Liver (tissue), 9 donors: Measurements from ENCODE around the gene AGAP5. TPM values are rescaled to one million over a fixed set of nuclear protein-coding genes. Genes with fewer than 3 reads are reported as not detected.

Source experiments
- DNase-seq: peaks from one replicate; pipeline ENCODE4 v3.0.0-alpha.2; 2017; ENCODE audit warnings: low spot score
- H3K27ac ChIP-seq, 2 donors: one replicate each; pipeline ENCODE4 v1.7.0; 2013; ENCODE audit warnings: inconsistent platforms in 2 of 2, low read length in 2 of 2, control low read depth in 1 of 2, low read depth in 1 of 2, mild to moderate bottlenecking in 1 of 2
- H3K27me3 ChIP-seq, 4 donors: one replicate each; pipeline versions ENCODE4 v1.6.1 to v1.7.0; 2013; ENCODE audit warnings: low read length in 3 of 4, inconsistent platforms in 1 of 4, mild to moderate bottlenecking in 1 of 4, moderate library complexity in 1 of 4; ENCODE audit not compliant: control insufficient read depth in 4 of 4, insufficient read depth in 4 of 4
- H3K36me3 ChIP-seq, 4 donors: one replicate each; pipeline versions ENCODE4 v1.6.1 to v1.7.0; 2013; ENCODE audit warnings: low read length in 3 of 4, mild to moderate bottlenecking in 3 of 4, low read depth in 1 of 4, moderate library complexity in 1 of 4; ENCODE audit not compliant: control insufficient read depth in 4 of 4, insufficient read depth in 3 of 4
- H3K4me1 ChIP-seq, 4 donors: one replicate each; pipeline versions ENCODE4 v1.6.1 to v1.7.0; 2013; ENCODE audit warnings: low read length in 3 of 4, mild to moderate bottlenecking in 3 of 4, moderate library complexity in 1 of 4; ENCODE audit not compliant: control insufficient read depth in 4 of 4, insufficient read depth in 4 of 4
- H3K4me3 ChIP-seq, 3 donors: one replicate each; pipeline versions ENCODE4 v1.6.1 to v1.7.0; 2013; ENCODE audit warnings: low read length in 3 of 3, control low read depth in 1 of 3, low read depth in 1 of 3, mild to moderate bottlenecking in 1 of 3
- H3K9ac ChIP-seq, 2 donors: one replicate each; pipeline ENCODE4 v1.7.0; 2013; ENCODE audit warnings: low read length in 2 of 2, mild to moderate bottlenecking in 2 of 2, moderate library complexity in 2 of 2, control low read depth in 1 of 2, low read depth in 1 of 2
- H3K9me3 ChIP-seq, 4 donors: one replicate each; pipeline versions ENCODE4 v1.6.1 to v1.7.0; 2013; ENCODE audit warnings: low read length in 3 of 4; ENCODE audit not compliant: control insufficient read depth in 4 of 4
- ATF3 ChIP-seq: IDR thresholded peaks from 2 replicates; pipeline ENCODE4 v1.6.1; 2016; ENCODE audit warnings: antibody characterized with exemption
- EGR1 ChIP-seq, 2 donors: IDR thresholded peaks; 2 replicates each; pipeline ENCODE4 v1.6.1; 2016 to 2018; ENCODE audit warnings: antibody characterized with exemption in 2 of 2, low read depth in 2 of 2
- HNF4A ChIP-seq, 2 donors: conservative IDR thresholded peaks; 2 replicates each; pipeline ENCODE4 v1.6.1; 2016; ENCODE audit warnings: antibody characterized with exemption in 2 of 2, mild to moderate bottlenecking in 2 of 2
- JUND ChIP-seq, 2 donors: IDR thresholded peaks; 2 replicates each; pipeline ENCODE4 v1.6.1; 2016; ENCODE audit warnings: antibody characterized with exemption in 2 of 2
- RAD21 ChIP-seq, 2 donors: IDR thresholded peaks; 2 replicates each; pipeline ENCODE4 v1.6.1; 2016; ENCODE audit warnings: antibody characterized with exemption in 2 of 2, mild to moderate bottlenecking in 2 of 2
- RXRA ChIP-seq, 2 donors: IDR thresholded peaks; 2 replicates each; pipeline ENCODE4 v1.6.1; 2017 to 2018; ENCODE audit warnings: antibody characterized with exemption in 2 of 2, mild to moderate bottlenecking in 1 of 2
- SP1 ChIP-seq: IDR thresholded peaks from 2 replicates; pipeline ENCODE4 v1.6.1; 2018; ENCODE audit warnings: antibody characterized with exemption, mild to moderate bottlenecking
- TAF1 ChIP-seq: conservative IDR thresholded peaks from 2 replicates; pipeline ENCODE4 v1.6.1; 2016; ENCODE audit warnings: antibody characterized with exemption, mild to moderate bottlenecking
- YY1 ChIP-seq: IDR thresholded peaks from 2 replicates; pipeline ENCODE4 v1.6.1; 2016; ENCODE audit warnings: antibody characterized with exemption, mild to moderate bottlenecking
- WGBS: extraction: QIAGEN DNeasy Blood & Tissue Kit; methylation state at CpG from one replicate; pipeline ENCODE4 v1.1.7; 2013; 5-methylcytosine and 5-hydroxymethylcytosine counted together
- polyA plus RNA-seq, 2 donors: library from polyadenylated mRNA; stranded (reverse) in 1 of 2; unstranded in 1 of 2; fragments of 200-250 nt in 1 of 2; fragments of >200 nt in 1 of 2; fragmentation: Nextera tagmentation in 1 of 2; extraction: Ambion mirVana in 1 of 2; gene quantifications; one replicate each; pipeline versions ENCODE4 v1.2.1 to v1.2.3, GENCODE V29; 2013 to 2015
- total RNA-seq, 2 donors: library from RNA; depleted of rRNA; stranded (reverse); fragments of >200 nt; gene quantifications; one replicate each; pipeline ENCODE4 v1.2.3, GENCODE V29; 2014
- TF ChIP-seq, protein P1 (sequence below): IDR thresholded peaks from 2 replicates; pipeline ENCODE4 v1.6.1; 2016; ENCODE audit warnings: antibody characterized with exemption, mild to moderate bottlenecking
- donor health status: healthy.
- donor health status: healthy.
- donor health status: healthy.
- donor health status: healthy.
- donor health status: healthy.

AGAP5 gene
- total and polyA plus RNA-seq, 4 donors, result 1.4 to 9.1 (median 2.5) TPM

GRCh38 chr10:73655990-73656298, 42.0 kb downstream of the AGAP5 start, which contains the start of gene SYNPO2L:
SYNPO2L (minus strand) TSS chr10:73656029; CDS start chr10:73655922, 107 bp downstream.
- WGBS, result 93% methylated on average over 5 of the region's 5 CpGs
- Histone ChIP-seq H3K9ac (no peak within 1 kb of the TSS), H3K27me3 (no peaks in the 10 kb centered on the region), H3K36me3 (no peaks in the 10 kb centered on the region), H3K4me3 (no peak within 1 kb of the TSS), H3K4me1 (no peaks in the 10 kb centered on the region), H3K27ac (no peak within 1 kb of the TSS), H3K9me3 (no peaks in the 10 kb centered on the region)
- TF ChIP-seq, protein P1, sequence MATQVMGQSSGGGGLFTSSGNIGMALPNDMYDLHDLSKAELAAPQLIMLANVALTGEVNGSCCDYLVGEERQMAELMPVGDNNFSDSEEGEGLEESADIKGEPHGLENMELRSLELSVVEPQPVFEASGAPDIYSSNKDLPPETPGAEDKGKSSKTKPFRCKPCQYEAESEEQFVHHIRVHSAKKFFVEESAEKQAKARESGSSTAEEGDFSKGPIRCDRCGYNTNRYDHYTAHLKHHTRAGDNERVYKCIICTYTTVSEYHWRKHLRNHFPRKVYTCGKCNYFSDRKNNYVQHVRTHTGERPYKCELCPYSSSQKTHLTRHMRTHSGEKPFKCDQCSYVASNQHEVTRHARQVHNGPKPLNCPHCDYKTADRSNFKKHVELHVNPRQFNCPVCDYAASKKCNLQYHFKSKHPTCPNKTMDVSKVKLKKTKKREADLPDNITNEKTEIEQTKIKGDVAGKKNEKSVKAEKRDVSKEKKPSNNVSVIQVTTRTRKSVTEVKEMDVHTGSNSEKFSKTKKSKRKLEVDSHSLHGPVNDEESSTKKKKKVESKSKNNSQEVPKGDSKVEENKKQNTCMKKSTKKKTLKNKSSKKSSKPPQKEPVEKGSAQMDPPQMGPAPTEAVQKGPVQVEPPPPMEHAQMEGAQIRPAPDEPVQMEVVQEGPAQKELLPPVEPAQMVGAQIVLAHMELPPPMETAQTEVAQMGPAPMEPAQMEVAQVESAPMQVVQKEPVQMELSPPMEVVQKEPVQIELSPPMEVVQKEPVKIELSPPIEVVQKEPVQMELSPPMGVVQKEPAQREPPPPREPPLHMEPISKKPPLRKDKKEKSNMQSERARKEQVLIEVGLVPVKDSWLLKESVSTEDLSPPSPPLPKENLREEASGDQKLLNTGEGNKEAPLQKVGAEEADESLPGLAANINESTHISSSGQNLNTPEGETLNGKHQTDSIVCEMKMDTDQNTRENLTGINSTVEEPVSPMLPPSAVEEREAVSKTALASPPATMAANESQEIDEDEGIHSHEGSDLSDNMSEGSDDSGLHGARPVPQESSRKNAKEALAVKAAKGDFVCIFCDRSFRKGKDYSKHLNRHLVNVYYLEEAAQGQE, result no peak
- TF ChIP-seq TAF1, result no peak
- DNase-seq, result no peak

DNA sequence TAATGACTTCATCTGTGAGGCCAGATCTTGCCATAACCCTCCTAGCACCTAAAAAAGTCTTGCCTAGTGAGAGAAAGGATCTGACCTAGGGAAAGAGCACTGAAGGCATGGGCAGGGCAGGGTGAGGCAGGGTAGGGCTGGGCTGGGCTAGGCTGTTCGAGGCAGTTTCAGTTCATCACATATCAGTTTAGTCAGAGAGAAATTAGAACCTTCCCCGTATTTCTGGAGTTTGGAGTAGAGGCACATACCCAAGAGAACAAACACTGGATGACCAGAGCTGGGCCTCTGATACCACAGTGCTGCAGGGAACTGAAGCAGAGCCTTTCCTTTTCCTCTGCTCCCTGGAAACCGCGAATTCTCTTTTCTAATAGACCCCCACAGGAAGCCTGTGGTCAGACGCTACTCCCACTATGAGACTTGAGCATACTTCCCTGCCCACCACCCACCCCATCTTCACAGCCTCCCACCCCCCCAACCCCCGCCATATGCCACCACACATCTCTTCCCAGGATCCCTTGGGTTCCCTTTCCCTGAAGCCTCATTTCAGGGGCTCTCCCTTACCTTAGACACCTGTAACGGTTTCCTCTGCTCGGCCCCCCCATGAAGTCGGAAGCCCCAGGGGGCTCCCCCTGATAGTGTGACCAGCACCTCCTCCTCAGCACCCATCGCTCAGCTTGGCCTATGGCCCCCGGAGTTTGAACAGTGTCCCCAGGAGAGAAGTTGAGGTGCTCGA, 42.5 kb downstream of the AGAP5 start:
- WGBS, result 80% methylated on average over 12 of the region's 12 CpGs
- no peak for DNase-seq
- TF ChIP-seq, protein P1, result no peak
- TF ChIP-seq TAF1 (no peak), JUND (IDR thresholded peaks at IDR 0.05) (no peak), SP1 (no peak), RAD21 (IDR thresholded peaks at IDR 0.05) (no peak), ATF3 (no peak), EGR1 (IDR thresholded peaks at IDR 0.05; ENCODE audit: low read depth in 2 of 2) (no peak), RXRA (IDR thresholded peaks at IDR 0.05) (no peak), HNF4A (conservative IDR thresholded peaks at IDR 0.05) (no peak), YY1 (no peak)

More for the DNA sequence above, 42.5 kb downstream of the AGAP5 start:
- no peaks in the 10 kb centered on the region for H3K9me3 ChIP-seq
- no peak overlapping the region for H3K4me3 ChIP-seq
- H3K9ac ChIP-seq, result no peak overlapping the region
- no peak overlapping the region for H3K27ac ChIP-seq
- H3K4me1 ChIP-seq, result no peaks in the 10 kb centered on the region
- H3K27me3 ChIP-seq, result no peaks in the 10 kb centered on the region
- H3K36me3 ChIP-seq, result no peaks in the 10 kb centered on the region
